Activated gamma-delta T cell treated with Interleukin-2 at 50 U/mL for 16 hours (primary cell): ENCODE measurements around the gene ARRDC2.
"Not testable (repeated sequence)": the region's sequence is repeated elsewhere in the genome, so short reads cannot be mapped to it uniquely, and the experiment has no call there.

Experiments
- DNase-seq: peaks from one replicate; pipeline ENCODE4 v3.0.0-alpha.2; 2020

The ARRDC2 gene

DNA sequence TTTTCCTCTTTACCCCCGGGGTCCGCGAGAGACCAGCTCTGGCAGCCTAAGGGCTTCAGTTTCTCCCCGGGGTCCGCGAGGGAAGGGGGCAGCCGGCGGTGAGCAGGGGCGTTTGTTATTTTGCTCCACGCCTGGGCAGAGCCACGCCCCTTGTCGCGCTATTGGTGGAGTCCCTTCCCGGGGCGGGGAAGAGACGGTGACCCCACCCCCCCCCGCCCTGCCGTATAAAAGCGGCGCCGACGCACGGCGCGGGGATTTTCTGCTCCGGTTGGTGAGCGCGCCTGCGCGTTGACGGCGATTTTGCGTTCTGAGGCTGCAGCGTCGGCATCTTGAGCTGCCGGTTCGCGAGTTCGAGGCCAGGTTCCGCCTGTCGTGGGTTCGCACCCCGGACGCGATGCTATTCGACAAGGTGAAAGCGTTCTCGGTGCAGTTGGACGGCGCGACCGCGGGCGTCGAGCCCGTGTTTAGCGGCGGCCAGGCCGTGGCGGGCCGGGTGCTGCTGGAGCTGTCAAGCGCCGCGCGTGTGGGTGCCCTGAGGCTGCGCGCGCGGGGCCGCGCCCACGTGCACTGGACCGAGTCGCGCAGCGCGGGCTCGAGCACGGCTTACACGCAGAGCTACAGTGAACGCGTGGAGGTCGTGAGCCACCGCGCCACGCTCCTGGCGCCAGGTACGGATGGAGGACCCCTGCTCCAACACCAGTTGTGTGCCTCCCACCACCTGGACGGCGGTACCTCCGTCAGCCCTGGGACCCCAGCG, at the start of gene ARRDC2:
ARRDC2 (plus strand) TSS at position 254 of the 757 bp plus-strand sequence; CDS start at position 395, 141 bp downstream.
- peak; percentile 85 for DNase-seq

DNA sequence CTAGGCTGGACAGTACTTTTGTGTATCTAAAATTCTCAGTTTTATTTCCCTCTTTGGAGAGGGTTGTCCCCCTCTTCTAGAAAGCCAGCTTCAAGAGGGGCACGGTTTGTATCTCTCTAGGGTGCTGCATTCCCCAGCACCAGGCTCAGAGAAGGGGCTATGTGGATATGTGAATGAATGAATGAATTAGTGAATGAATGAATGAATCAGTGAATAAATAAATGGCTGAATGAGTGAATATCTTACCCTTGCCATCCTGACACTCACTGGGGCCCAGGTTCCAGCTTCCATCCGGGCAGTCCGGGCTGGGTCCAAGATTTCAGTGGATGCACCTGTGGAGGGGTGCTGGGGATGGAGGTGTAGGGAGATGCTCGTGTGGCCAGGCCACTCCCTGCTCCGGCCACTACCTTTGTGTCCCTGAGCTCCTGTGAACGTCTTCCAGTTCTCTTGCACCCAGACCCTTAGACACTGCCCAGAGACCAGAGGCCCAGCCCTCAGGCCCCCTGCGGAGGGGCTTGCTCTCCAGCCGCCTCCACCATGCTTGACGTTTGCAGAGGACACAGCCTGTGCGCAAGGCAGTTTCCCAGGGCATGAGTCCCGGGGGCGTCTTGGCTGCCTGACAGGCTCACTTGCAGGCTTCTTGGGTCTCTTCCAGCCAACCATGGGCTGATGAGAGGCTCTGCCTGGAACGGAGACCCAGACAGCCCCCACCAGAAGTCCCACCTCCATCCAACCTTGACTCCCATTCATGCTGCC, 43.9 kb upstream of the ARRDC2 start:
- DNase-seq, result no peak

DNA sequence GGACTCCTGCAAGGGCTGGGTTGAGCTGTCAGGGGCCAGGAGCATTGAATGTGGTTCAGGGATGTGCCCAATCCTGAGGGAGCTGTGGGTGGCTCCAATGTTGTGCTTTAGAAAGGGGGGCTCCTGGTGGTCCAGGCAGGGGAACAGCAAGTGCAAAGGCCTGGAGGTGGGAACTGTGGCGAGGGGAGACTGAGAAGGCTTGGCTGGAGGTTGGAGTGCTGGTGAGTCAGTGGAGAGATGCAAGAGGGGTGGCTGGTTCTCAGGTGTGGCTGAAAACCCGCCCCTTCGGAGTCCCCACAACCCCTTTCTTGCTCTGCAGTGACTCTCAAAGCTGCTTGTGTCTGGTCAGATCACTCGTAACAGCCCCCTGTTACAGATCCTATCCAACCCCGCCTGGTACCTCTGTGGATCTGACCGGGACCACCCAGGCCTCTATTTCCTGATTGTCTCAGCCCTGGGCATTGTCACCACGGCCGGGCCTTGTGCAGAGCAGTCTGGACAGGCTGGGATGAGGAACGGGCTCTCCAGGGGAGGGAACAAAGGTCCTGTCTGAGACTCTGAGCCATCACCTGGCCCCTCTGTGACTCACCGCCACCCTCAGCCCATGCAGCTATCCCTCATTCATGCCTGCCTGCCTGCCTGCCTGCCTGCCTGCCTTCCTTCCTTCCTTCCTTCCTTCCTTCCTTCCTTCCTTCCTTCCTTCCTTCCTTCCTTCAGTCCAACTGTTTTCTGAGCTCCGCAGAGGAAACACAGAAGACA, 42.4 kb upstream of the ARRDC2 start:
- no peak for DNase-seq

DNA sequence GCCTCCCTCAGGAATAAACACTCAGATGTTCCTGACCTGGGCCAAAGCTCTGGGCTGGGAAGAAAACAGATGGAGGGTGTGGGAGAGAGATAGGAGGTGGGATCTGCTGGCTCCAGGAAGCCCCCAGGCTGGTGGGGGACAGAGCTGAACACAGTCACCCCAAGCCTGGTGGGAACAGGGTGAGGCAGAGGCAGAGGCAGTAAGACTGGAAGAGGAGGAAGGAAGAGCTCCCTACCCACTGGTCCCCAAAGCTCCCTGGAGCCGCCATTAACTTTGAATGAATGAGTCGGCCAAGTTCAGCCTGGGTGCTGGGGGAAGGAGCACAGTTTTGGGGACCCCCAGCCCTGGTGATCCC, 41.9 kb upstream of the ARRDC2 start:
- no peak for DNase-seq

DNA sequence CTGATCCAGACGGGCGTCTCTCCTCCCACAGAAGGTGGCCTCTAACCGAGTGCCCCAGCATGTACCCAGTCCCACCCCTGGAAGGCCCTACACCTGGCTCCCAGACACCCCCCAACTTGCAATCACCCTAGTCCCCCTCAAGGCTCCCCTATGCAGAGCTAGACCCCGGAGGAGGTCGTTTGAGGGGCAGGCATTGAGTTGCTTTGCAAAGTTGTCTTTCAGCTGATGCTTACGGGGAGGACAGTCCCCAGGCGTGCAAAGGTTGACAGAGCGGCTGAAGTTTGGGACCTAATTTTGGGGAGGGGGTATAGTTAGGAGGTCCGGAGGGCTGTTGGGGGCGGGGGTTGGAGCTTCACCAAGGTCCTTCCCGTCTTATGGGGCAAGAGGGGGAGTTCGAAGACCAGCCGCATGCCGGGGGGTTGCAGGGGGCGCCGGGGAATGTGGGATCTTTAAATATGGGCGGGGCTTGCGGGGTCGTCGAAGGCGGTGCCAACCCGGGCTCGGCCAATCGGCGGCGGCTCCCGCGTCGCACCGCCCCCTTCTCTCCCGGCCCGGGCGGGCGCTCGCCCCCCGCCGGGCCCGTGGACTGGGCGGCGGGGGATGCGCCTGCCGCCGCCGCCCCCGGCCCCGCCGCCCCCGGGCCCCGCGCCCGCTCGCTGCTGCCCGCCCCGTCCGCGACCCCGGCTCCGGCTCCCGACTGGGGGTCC, 41.3 kb upstream of the ARRDC2 start, which contains the start of gene KCNN1:
KCNN1 (plus strand) TSS at position 558 of the 707 bp plus-strand sequence. CDS start 6,782 bp downstream, outside the sequence.
- DNase-seq, result no peak

DNA sequence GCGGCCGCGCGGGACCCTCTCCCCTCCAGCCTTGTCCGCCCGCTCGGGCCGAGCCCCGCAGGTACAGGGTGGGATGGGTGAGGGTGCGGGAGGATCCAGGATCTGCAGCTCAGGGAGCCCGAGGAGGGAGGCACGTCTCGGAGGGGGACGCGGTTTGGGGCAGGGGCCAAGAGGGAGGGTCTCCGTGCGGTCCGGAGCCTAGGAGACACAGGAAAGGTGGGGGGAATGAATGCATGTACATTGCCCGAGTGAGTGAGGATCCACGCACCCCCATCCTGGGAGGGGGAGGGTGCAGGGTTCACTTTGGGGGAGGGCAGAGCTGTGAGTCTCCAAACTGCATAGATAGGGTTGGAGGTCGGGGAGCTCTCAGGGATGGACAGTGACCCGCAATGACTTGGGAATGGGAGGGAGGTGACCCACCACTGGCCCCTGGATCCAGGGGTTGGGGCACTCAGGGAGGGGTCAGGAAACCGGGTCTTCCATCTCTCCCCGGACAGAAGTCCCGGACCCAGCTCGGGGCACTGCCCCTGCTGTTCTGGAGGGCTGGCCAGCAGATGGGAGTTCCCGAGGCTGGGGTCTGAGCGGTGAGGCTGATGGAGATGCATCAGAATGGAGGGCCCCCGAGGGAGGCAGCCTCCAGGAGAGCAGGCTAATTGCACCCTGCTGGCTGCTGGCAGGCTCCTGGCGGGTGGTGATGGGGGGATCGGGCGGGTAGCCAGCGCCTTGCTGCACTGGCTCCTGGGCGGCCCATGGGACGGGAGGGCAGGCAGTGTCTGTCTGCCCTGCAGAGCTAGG, 40.5 kb upstream of the ARRDC2 start:
- no peak for DNase-seq

DNA sequence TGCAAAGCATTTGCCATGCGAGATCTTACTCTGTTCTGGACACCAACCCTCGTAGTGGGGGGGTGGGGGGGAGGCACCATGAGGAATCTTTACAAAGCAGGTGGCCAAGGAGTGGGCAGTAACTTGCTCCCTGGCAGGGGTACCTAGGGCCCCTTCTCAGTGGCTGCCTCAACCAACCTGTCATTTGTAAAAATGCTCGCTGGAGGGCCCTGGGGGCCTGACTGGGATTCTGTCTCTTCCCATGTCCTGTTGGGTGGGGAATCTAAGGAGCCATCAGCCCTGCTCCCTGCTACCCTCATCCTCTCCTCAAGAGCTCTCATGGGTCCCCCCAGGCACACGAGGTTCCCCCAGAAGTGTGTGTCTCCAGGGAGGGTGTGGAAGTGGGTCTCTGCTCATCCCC, 39.6 kb upstream of the ARRDC2 start:
- DNase-seq, result no peak

DNA sequence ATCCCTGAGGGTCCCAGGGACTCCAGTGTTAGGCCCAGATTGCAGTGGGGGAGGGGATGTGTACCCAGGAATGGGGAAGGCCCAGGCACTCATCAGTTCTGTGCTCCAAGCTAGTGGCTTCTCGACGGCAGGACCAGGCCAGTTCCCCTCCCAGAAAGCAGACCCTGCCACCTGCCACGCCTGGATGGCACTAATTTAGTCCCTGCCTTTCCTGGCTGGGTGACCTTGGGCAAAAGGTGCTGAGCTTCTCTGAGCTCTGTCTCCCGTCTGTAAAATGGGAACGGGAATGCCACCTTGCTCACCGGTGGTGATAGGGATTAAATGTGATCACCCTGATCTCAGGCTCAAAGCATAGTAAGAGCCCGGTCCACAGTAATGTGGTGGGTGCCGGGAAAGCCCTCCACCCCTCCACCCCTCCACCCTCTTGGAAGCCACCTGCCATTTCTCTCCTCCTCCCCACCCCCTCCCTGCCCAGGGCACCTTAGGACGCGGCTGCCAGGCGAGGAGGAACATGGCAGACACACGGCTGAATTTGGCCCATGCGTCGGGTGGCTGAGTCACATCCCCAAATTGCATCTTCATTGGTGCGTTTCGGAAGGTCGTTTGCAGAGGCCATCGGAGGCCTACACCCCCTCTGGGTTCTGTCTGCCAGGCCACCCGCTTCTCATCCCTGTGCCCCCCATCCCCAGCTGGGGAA, 38.7 kb upstream of the ARRDC2 start:
- DNase-seq, result no peak

DNA sequence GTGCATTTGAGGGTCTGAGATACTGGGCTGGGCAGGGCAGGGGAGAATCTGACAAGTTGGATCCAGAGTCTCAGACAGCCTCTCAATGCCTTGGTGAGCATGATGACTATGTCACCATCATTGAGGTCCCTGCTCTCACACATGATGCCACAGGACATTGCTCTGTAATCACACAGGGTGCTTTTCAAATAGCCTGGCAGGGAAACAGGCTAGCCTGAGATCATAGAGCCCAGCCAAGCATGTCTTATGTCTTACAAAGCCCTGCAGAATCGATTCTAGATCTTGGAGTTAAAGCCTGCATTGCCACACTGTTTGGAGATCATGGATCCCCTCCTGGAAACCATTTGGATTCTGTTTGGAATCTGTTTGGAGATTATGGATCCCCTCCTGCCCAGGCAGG, 35.7 kb upstream of the ARRDC2 start:
- DNase-seq, result no peak

DNA sequence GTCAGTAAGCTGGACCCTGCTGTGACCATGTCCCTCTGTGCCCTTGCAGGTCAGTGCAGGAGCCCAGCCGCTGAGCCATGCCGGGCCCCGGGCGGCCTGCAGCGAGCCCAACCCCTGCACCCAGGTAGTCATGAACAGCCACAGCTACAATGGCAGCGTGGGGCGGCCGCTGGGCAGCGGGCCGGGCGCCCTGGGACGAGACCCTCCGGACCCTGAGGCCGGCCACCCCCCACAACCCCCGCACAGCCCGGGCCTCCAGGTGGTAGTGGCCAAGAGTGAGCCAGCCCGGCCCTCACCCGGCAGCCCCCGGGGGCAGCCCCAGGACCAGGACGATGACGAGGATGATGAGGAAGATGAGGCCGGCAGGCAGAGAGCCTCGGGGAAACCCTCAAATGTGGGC, 34.2 kb upstream of the ARRDC2 start:
- no peak for DNase-seq

DNA sequence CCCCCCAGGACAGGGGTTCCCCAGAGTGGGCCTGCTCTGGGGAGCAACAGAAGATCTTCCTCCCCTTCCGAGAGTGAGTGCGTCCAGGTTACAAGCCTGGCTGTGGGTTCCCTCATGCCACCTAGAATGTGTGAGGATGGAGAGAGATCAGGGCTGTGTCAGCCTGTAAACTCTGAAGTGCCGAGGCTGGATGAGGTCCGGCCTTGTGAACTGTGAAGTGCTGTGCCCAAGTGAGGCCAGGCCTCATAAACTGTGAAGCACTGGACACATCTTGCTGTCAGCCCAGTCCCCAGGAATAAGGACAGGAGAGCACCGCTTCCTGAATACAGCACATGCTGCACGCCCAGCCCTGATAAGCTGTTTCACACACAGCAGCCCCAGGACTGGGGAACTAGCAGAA, 33.4 kb upstream of the ARRDC2 start:
- DNase-seq, result no peak

DNA sequence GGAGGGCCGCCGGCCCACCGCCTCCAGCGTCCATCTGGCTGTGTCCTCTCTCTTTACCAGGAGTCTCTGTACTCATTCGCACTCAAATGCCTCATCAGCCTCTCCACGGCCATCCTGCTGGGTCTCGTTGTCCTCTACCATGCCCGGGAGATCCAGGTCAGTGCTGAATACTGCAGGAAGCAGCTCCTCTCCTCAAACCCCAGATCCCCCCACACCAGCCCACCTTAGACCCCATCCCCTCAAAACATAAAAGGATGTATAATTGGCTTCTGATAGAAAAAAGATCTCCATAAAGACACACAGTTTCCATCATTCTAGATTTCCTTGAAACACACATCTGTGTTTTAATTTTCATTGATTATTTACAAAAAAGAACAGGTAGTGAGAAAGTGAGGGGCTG, 32.9 kb upstream of the ARRDC2 start:
- DNase-seq, result no peak

DNA sequence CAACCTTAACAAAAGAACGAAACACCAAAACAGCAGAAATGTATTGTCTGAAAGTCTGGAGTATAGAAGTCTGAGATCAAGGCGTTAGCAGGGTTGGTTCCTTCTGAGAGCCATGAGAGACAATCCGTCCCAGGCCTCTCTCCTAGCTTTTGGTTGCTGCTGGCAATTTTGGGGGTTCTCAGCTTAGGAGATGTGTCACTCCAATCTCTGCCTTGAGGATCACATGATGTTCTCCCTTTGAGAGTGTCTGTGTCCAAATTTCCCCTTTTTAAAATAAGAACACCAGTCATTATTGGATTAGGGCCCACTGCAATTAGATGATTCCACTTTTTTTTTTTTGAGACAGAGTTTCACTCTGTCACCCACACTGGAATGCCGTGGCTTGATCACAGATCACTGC, 30.9 kb upstream of the ARRDC2 start:
- DNase-seq, result no peak

DNA sequence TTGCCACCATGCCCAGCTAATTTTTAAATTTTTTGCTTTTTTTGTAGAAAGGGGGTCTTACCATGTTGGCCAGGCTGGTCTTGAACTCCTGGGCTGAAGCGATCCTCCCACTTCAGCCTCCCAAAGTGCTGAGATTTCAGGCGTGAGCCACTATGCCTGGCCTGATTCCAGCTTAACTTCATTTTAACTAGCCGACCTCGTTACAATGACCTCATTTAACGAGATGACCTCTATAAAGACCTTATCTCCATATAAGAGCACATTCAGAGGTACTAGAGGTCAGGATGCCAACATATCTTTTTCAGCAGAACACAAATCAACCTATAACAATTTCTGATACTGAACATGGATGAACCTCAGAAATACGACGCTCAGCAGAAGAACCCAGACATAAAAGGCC, 30.5 kb upstream of the ARRDC2 start:
- DNase-seq, result no peak

DNA sequence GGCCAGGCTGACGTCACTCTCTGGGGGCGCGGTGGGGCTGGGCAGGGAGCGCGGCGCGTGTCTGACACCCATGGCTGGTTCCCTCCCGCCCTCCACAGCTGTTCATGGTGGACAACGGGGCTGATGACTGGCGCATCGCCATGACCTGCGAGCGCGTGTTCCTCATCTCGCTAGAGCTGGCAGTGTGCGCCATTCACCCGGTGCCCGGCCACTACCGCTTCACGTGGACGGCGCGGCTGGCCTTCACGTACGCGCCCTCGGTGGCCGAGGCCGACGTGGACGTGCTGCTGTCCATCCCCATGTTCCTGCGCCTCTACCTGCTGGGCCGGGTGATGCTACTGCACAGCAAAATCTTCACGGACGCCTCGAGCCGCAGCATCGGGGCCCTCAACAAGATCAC, 26.4 kb upstream of the ARRDC2 start:
- no peak for DNase-seq

DNA sequence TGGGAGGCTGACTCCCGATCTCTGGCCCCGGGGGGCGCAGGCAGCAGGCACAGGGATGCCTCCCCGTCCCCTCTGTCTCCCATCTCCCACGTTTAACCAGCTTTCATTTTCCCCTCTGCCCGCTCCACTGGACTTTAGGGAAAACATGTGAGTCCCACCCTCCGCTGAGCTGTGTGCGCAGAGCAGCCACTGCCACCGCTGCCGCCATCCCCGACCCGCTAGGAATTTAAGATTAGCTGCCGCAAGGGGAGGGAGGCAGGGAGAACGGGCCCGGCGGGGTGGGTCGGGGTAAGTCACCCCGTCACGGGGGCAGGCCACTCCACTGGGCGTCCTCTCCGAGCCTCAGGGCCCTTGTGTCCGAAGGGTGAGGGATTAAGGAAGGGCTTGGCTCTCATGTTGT, 25.5 kb upstream of the ARRDC2 start:
- no peak for DNase-seq

DNA sequence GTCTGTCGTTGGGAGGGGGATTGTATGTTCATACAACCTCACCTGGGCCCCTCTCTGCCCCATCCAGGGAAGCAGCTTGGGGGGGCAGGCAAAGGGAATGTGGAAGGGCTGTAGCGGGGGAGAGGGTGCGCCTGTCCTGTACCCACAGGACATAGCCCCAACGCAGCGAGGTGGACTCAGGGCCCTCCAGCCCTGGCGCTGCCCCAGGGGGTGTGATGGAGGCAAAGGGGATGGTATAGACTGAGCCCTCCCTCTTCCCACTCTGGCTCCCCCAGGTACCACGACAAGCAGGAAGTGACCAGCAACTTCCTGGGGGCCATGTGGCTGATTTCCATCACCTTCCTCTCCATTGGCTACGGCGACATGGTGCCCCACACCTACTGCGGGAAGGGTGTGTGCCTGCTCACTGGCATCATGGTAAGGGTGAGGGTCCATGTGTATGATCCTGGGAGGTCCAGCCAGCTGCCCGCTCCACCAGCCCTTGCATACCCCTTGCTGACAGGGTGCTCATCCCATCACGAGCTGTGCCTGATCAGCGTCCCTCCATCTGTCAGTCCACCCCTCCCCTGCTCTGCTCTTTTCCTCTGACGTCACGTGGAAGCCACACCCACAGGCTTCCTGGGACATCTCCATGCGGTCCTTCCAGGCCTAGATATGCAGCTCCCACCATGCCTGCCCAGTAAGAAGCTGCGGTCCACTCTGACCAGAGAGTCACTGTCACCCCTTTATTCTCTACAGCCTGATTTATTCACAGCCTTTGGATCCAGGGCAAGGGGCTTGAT, 22.7 kb upstream of the ARRDC2 start:
- DNase-seq, result no peak

DNA sequence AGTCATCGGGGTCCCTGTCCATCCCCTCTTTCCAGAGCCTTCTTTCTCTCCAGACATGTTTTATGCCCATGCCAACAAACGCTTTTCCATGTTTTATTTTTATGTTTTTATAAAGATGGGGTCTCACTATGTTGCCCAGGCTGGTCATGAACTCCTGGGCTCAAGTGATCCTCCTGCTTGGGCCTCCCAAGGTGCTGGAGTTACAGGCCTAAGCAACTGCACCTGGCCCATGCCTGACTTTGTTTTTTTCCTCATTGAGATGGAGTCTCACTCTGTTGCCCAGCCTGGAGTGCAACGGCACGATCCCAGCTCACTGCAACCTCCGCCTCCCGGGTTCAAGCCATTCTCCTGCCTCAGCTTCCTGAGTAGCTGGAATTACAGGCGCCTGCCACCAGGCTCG, 21.4 kb upstream of the ARRDC2 start:
- DNase-seq, result not testable (repeated sequence)

DNA sequence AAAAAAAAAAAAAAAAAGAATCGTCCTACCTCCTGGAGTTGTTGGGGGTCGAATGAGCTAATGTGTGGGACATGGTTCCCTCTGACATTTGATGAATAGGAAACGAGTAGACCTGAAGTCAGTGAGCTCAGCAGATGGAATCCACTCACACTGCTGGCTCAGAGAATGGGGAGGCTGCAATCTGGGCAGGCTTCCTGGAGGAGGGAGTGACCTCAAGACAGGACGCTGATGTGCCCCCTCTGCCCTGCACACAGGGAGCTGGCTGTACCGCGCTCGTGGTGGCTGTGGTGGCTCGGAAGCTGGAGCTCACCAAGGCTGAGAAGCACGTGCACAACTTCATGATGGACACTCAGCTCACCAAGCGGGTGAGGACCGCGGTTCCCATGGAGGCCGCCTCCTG, 19.8 kb upstream of the ARRDC2 start:
- no peak for DNase-seq

DNA sequence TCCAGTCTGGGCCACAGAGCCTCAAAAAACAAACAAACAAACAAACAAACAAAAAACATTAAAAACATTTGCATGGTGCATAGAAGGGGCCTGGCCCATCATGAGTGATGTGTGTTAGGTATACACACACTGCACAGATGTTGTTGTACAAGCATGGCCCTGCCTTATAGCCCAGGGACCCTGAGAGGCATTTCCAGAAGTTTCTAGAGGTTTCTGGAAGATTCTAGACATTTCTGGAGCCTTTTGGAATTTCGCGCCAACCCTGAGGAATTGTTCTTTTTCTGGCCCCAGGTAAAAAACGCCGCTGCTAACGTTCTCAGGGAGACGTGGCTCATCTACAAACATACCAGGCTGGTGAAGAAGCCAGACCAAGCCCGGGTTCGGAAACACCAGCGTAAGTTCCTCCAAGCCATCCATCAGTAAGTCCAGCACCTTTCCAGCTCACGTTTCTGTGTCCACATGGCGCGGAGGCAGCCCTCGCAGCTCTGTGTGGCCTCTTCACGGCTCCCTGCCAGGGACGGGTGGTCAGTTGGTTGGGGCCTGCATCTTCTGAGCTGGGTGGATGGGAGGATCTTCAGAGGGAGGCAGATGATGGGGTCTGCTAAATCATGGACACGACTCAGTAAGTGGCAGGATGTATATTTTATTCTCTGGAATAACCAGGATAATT, 18.4 kb upstream of the ARRDC2 start:
- DNase-seq, result no peak
